Measurements from ENCODE around the gene CCL18.
"Not testable (repeated sequence)": the region's sequence is repeated elsewhere in the genome, so short reads cannot be mapped to it uniquely, and the experiment has no call there.

DNA sequence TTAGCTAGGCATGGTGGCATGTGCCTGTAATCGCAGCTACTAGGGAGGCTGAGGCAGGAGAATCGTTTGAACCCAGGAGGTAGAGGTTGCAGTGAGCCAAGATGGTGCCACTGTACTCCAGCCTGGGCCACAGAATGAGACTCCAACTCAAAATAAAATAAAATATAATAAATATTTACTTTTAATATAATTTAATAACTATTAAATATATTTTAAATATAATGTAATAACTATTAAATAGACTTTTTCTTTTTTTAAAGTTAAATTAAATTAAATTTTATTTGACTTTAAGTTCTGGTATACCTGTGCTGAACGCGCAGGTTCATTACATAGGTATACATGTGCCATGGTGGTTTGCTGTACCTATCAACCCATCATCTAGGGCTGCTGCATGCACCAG, 48.2 kb upstream of the CCL18 start:
- TF ChIP-seq, protein P1, sequence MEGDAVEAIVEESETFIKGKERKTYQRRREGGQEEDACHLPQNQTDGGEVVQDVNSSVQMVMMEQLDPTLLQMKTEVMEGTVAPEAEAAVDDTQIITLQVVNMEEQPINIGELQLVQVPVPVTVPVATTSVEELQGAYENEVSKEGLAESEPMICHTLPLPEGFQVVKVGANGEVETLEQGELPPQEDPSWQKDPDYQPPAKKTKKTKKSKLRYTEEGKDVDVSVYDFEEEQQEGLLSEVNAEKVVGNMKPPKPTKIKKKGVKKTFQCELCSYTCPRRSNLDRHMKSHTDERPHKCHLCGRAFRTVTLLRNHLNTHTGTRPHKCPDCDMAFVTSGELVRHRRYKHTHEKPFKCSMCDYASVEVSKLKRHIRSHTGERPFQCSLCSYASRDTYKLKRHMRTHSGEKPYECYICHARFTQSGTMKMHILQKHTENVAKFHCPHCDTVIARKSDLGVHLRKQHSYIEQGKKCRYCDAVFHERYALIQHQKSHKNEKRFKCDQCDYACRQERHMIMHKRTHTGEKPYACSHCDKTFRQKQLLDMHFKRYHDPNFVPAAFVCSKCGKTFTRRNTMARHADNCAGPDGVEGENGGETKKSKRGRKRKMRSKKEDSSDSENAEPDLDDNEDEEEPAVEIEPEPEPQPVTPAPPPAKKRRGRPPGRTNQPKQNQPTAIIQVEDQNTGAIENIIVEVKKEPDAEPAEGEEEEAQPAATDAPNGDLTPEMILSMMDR (IDR thresholded peaks at IDR 0.05), result not testable (repeated sequence)
- not testable (repeated sequence) for TF ChIP-seq EP300 (IDR thresholded peaks at IDR 0.05)

Measured in tibial nerve (tissue), 4 donors.